GM12878 (cell line): ENCODE measurements around the gene EMP3. TPM values are rescaled to one million over a fixed set of nuclear protein-coding genes. Genes with fewer than 3 reads are reported as not detected.

Experiments used
- ATAC-seq: fragments of 200-7000 bp; cut with Tn5 transposase; 3 replicates; pipeline ENCODE4 v1.9.1; 2020; ENCODE audit warnings: mild to moderate bottlenecking, moderate library complexity
- BruUV-seq: library from RNA; stranded (reverse); fragments of 400-500 nt; replicated peaks from 2 replicates; lab custom pipeline; 2021; lab: Mats Ljungman, UMichigan
- CTCF ChIA-PET: fragments of 300-600 bp; sonication (Branson Sonifier 250); formaldehyde crosslinking; extraction: SDS; loops from one replicate; lab custom pipeline; 2021; ENCODE audit warnings: inconsistent platforms; lab: Yijun Ruan, JAX
- POLR2A ChIA-PET: fragments of 350-600 bp; formaldehyde crosslinking; extraction: SDS; loops from one replicate; lab custom pipeline; 2021; ENCODE audit warnings: inconsistent platforms; lab: Charles Lee
- RAD21 ChIA-PET: fragments of 300-600 bp; sonication (Branson Sonifier 250); formaldehyde crosslinking; loops from one replicate; lab custom pipeline; 2023; ENCODE audit warnings: antibody characterized with exemption; ENCODE audit not compliant: unreplicated experiment; lab: Charles Lee
- SMC1A ChIA-PET: fragments of 300-600 bp; sonication (Branson Sonifier 250); formaldehyde crosslinking; loops from one replicate; lab custom pipeline; 2023; ENCODE audit not compliant: unreplicated experiment, uncharacterized antibody; lab: Charles Lee
- DNase-seq: peaks from one replicate; pipeline ENCODE4 v3.0.0-alpha.2; 2011; ENCODE audit warnings: low read depth, low spot score
- FAIRE-seq: peaks from 3 replicates; lab custom pipeline; 2011; peaks lifted over from hg19 to GRCh38; lab: Jason Lieb, UNC
- H2AFZ ChIP-seq: 2 replicates; pipeline ENCODE4 v1.6.0; 2011; ENCODE audit warnings: low read depth, low read length, control low read depth; ENCODE audit not compliant: control insufficient read depth
- H3K27ac ChIP-seq: 2 replicates; pipeline ENCODE4 v1.5.1; 2011; ENCODE audit warnings: control low read depth; ENCODE audit not compliant: control insufficient read depth, insufficient read depth
- H3K27me3 ChIP-seq, 2 experiments: replicated peaks in 1 of 2; 2 replicates each; pipeline versions ENCODE4 v1.6.0 to v1.6.1; 2011; ENCODE audit warnings: low read length in 1 of 2; ENCODE audit not compliant: control insufficient read depth in 2 of 2, insufficient read depth in 2 of 2
- H3K36me3 ChIP-seq, 2 experiments: 2 replicates each; pipeline ENCODE4 v1.5.1; 2011; ENCODE audit warnings: low read length in 1 of 2; ENCODE audit not compliant: control insufficient read depth in 2 of 2, insufficient read depth in 2 of 2
- H3K4me1 ChIP-seq: 2 replicates; pipeline ENCODE4 v1.6.1; 2011; ENCODE audit warnings: mild to moderate bottlenecking, low read length, moderate library complexity, mixed read lengths; ENCODE audit not compliant: control insufficient read depth, insufficient read depth
- H3K4me2 ChIP-seq: 2 replicates; pipeline ENCODE4 v1.6.0; 2011; ENCODE audit warnings: control low read depth; ENCODE audit not compliant: control insufficient read depth, insufficient read depth
- H3K4me3 ChIP-seq: fragments of 200-600 bp; sonication (generic); 2 replicates; pipeline ENCODE4 v1.5.1; 2016
- H3K79me2 ChIP-seq: 2 replicates; pipeline ENCODE4 v1.6.0; 2011; ENCODE audit warnings: low read length; ENCODE audit not compliant: control insufficient read depth, insufficient read depth
- H3K9ac ChIP-seq: 2 replicates; pipeline ENCODE4 v1.8.0; 2011; ENCODE audit warnings: low read length, control low read depth, mixed read lengths; ENCODE audit not compliant: control insufficient read depth, insufficient read depth
- H3K9me3 ChIP-seq: replicated peaks from 3 replicates; pipeline ENCODE4 v1.5.1; 2011; ENCODE audit warnings: mild to moderate bottlenecking, low read length; ENCODE audit not compliant: control insufficient read depth, insufficient read depth
- H4K20me1 ChIP-seq: 2 replicates; pipeline ENCODE4 v1.6.0; 2011; ENCODE audit not compliant: control insufficient read depth, insufficient read depth
- ASH2L ChIP-seq: fragments of 300-600, 200-600 bp; sonication (generic); IDR thresholded peaks from 2 replicates; pipeline ENCODE4 v1.6.1; 2017; ENCODE audit warnings: low read depth, mild to moderate bottlenecking, borderline replicate concordance
- BHLHE40 ChIP-seq, 2 experiments: fragments of 450-650 bp in 1 of 2; IDR thresholded peaks; 2 replicates each; pipeline ENCODE4 v1.6.1; 2011 to 2017; ENCODE audit warnings: low read depth in 2 of 2, borderline replicate concordance in 1 of 2, improper control_type of control experiment in 1 of 2, low read length in 1 of 2, mild to moderate bottlenecking in 1 of 2
- DPF2 ChIP-seq: fragments of 450-650 bp; IDR thresholded peaks from 2 replicates; pipeline ENCODE4 v1.6.1; 2017; ENCODE audit warnings: mild to moderate bottlenecking
- FOS ChIP-seq: IDR thresholded peaks from 3 replicates; pipeline ENCODE4 v1.6.1; 2011; ENCODE audit warnings: borderline replicate concordance; ENCODE audit not compliant: insufficient read length; ENCODE audit errors: extremely low read depth
- FOXK2 ChIP-seq: fragments of 450-650 bp; IDR thresholded peaks from 2 replicates; pipeline ENCODE4 v1.6.1; 2017; ENCODE audit warnings: mild to moderate bottlenecking, moderate library complexity
- HDAC2 ChIP-seq: fragments of 200-600 bp; sonication (generic); IDR thresholded peaks from 2 replicates; pipeline ENCODE4 v1.6.1; 2017
- IRF4 ChIP-seq: IDR thresholded peaks from 2 replicates; pipeline ENCODE4 v1.6.1; 2011; ENCODE audit warnings: low read depth, low read length
- KAT2A ChIP-seq: conservative IDR thresholded peaks from 2 replicates; pipeline ENCODE4 v1.6.1; 2011; ENCODE audit warnings: low read depth, low read length; ENCODE audit not compliant: control insufficient read depth
- KLF5 ChIP-seq: fragments of 450-650 bp; IDR thresholded peaks from 2 replicates; pipeline ENCODE4 v1.6.1; 2014; ENCODE audit warnings: mild to moderate bottlenecking; ENCODE audit not compliant: partially characterized antibody
- MTA3 ChIP-seq: IDR thresholded peaks from 2 replicates; pipeline ENCODE4 v1.6.1; 2012; ENCODE audit warnings: low read length, inconsistent platforms, borderline replicate concordance
- PAX5 ChIP-seq: IDR thresholded peaks from 2 replicates; pipeline ENCODE4 v1.6.1; 2011; ENCODE audit warnings: low read depth, low read length, borderline replicate concordance
- TBL1XR1 ChIP-seq: IDR thresholded peaks from 2 replicates; pipeline ENCODE4 v1.6.1; 2012; ENCODE audit warnings: low read depth, low read length, improper control_type of control experiment
- TCF3 ChIP-seq: IDR thresholded peaks from 2 replicates; pipeline ENCODE4 v1.6.1; 2012; ENCODE audit warnings: low read depth, mild to moderate bottlenecking, low read length, borderline replicate concordance; ENCODE audit not compliant: insufficient read depth
- ZNF207 ChIP-seq: fragments of 450-650 bp; IDR thresholded peaks from 2 replicates; pipeline ENCODE4 v1.6.1; 2014; ENCODE audit warnings: antibody characterized with exemption, mild to moderate bottlenecking, borderline replicate concordance
- ZSCAN29 ChIP-seq: fragments of 450-650 bp; IDR thresholded peaks from 2 replicates; pipeline ENCODE4 v1.6.1; 2017; ENCODE audit warnings: mild to moderate bottlenecking, moderate library complexity
- WGBS: methylation state at CpG from one replicate; pipeline ENCODE4 v1.1.6; 2016; ENCODE audit warnings: low lambda C conversion rate; ENCODE audit not compliant: insufficient replicate concordance, insufficient coverage; ENCODE audit errors: missing lambda C conversion rate; 5-methylcytosine and 5-hydroxymethylcytosine counted together
- in situ Hi-C: fragments of 300-500 bp; cut with MboI; formaldehyde crosslinking; loops from 9 replicates; pipeline ENCODE4 v1.14.3; 2018; ENCODE audit warnings: mixed read lengths
- intact Hi-C: fragments of 100-400 bp; cut with micrococcal nuclease; formaldehyde crosslinking; loops from one replicate; pipeline ENCODE4 v1.14.2; 2022; ENCODE audit not compliant: unreplicated experiment
- polyA plus RNA-seq, 11 experiments: library from polyadenylated mRNA; depleted of rRNA in 4 of 11; unstranded in 6 of 11; stranded (reverse) in 5 of 11; fragments of >200 nt; fragmentation: Nextera tagmentation in 4 of 11; fragmentation: Illumina TruSeq in 1 of 11; extraction: Ambion mirVana in 4 of 11; extraction: Trizol in 1 of 11; gene quantifications; 1 replicate in 1 of 11; 2 replicates in 10 of 11; pipeline versions ENCODE4 v1.2.1 to v1.2.3, GENCODE V29; 2011 to 2016; ENCODE audit warnings: inconsistent platforms in 2 of 11, missing spikeins in 2 of 11, low read depth in 1 of 11
- total RNA-seq, 4 experiments: library from RNA; depleted of rRNA in 3 of 4; stranded (reverse); fragments of >200 nt in 3 of 4; fragmentation: Illumina TruSeq in 1 of 4; extraction: Trizol in 1 of 4; gene quantifications; 2 replicates each; pipeline versions ENCODE4 v1.2.1 to v1.2.3, GENCODE V29; 2013 to 2021
- TF ChIP-seq, protein P1 (sequence below): fragments of 450-650 bp; IDR thresholded peaks from 2 replicates; pipeline ENCODE4 v1.6.1; 2018; ENCODE audit warnings: mild to moderate bottlenecking, low read depth, moderate library complexity; ENCODE audit not compliant: partially characterized antibody
- TF ChIP-seq, protein P2 (sequence below): IDR thresholded peaks from 2 replicates; pipeline ENCODE4 v1.6.1; 2012; ENCODE audit warnings: low read depth, low read length, improper control_type of control experiment
- TF ChIP-seq, protein P3 (sequence below): fragments of 450-650 bp; IDR thresholded peaks from 2 replicates; pipeline ENCODE4 v1.6.1; 2018; ENCODE audit warnings: borderline replicate concordance, mild to moderate bottlenecking; ENCODE audit not compliant: partially characterized antibody

The EMP3 gene
- total and polyA plus RNA-seq, 10 of the 15 experiments (the other 5 are each of a cell fraction or from before 2014, with no cell fraction given), result 53.2 to 224 (median 134) TPM

DNA sequence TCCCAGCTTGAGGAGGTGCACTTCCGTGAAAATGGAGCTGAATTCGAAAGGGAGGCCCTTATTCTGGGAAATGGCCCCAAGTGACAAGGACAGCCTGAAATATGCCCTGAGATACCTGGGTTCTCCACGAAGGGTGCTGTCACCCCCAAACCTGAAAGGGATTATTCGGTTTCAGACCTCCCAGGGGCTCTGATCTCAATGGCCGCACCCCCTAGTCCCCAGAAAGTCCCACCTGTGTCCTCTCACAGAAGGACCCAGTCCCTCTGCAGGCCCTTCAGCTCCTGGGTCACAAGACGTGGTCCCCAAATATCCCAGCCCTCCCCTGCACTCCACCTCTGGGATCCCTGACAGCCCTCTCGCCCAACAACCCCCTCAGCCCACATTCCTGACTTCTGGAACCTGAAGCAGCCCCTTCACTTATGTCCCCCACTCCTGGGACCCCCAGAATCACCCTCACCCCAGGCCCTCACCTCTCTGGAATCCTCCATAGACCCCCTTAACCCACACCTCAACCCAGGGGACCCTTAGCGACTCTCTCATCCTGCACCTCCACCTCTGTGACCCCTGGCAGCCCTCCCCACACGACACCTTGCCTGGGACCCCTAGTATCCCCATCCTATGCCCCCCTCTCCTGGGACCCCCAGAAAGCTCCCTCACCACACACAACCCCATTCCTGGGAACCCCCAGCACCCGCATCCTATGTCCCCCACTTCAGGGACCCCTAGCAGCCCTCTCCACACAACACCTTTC lies 39.4 kb downstream of the EMP3 start (continued):
- TF ChIP-seq BHLHE40 (IDR thresholded peaks at IDR 0.05; ENCODE audit: borderline replicate concordance in 1 of 2, low read depth in 2 of 2, low read length in 1 of 2), result no peak
- TF ChIP-seq DPF2, result 0 out of 2 replicates have a peak, but pooled peaks have one; percentile 30
- TF ChIP-seq KAT2A, result no peak

DNA sequence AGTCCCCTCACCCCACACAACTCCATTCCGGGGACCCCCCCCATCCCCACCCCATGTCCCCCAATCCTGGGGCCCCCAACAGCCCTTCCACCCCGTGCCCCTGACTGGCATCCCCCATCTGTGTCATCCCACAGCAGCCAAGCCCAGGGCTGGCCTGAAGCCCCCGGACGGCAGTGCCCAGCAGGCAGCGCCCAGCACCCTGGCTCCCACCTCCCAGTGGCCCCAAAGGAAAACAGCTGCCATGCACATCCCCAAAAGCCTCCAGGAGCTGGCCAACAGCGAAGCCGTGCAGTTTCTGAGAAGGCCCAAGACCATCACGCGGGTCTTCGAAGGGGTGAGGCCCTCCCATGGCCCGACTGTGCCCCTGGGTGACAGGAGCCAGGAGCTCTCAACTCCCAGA lies 40.2 kb downstream of the EMP3 start:
- intact Hi-C loops (no loop called here), in situ Hi-C loops (no loop called here)
- Histone ChIP-seq H3K79me2 (peaks cover 3% of the 10 kb centered on the region), H3K4me3 (no peak overlapping the region), H3K4me2 (no peak overlapping the region), H3K27me3 (no peaks in the 10 kb centered on the region), H3K9me3 (no peaks in the 10 kb centered on the region), H3K9ac (no peak overlapping the region), H3K27ac (no peak overlapping the region), H3K4me1 (peaks cover 9% of the 10 kb centered on the region; the same call in 1 of the 2 replicates), H4K20me1 (no peaks in the 10 kb centered on the region), H2AFZ (no peak overlapping the region), H3K36me3 (no peaks in the 10 kb centered on the region)
- ATAC-seq (no peak), FAIRE-seq (no peak), DNase-seq (no peak)
- CTCF ChIA-PET, result interaction anchor here (1.3 to 3.1 kb wide), 2 partner anchors 26 to 31 kb away, joined by 4 to 36 read pairs; partner anchors contain the start of gene KDELR1
- RAD21 ChIA-PET, result no interaction called here
- no TSS peak for BruUV-seq
- POLR2A ChIA-PET, result interaction anchor here (0.6 kb wide), 1 partner anchor 125 kb away, joined by 3 read pairs; no protein-coding TSS in a partner anchor
- 84% methylated on average over 9 of the region's 11 CpGs for WGBS
- SMC1A ChIA-PET, result no interaction called here
- TF ChIP-seq TBL1XR1 (no peak), FOXK2 (no peak), ZNF207 (no peak), IRF4 (no peak), MTA3 (no peak), FOS (no peak), PAX5 (no peak), TCF3 (no peak), ASH2L (no peak), ZSCAN29 (no peak), HDAC2 (no peak), KLF5 (no peak)
- TF ChIP-seq, protein P1, sequence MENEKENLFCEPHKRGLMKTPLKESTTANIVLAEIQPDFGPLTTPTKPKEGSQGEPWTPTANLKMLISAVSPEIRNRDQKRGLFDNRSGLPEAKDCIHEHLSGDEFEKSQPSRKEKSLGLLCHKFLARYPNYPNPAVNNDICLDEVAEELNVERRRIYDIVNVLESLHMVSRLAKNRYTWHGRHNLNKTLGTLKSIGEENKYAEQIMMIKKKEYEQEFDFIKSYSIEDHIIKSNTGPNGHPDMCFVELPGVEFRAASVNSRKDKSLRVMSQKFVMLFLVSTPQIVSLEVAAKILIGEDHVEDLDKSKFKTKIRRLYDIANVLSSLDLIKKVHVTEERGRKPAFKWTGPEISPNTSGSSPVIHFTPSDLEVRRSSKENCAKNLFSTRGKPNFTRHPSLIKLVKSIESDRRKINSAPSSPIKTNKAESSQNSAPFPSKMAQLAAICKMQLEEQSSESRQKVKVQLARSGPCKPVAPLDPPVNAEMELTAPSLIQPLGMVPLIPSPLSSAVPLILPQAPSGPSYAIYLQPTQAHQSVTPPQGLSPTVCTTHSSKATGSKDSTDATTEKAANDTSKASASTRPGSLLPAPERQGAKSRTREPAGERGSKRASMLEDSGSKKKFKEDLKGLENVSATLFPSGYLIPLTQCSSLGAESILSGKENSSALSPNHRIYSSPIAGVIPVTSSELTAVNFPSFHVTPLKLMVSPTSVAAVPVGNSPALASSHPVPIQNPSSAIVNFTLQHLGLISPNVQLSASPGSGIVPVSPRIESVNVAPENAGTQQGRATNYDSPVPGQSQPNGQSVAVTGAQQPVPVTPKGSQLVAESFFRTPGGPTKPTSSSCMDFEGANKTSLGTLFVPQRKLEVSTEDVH, result no peak
- TF ChIP-seq, protein P2, sequence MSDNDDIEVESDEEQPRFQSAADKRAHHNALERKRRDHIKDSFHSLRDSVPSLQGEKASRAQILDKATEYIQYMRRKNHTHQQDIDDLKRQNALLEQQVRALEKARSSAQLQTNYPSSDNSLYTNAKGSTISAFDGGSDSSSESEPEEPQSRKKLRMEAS, result no peak
- TF ChIP-seq, protein P3, sequence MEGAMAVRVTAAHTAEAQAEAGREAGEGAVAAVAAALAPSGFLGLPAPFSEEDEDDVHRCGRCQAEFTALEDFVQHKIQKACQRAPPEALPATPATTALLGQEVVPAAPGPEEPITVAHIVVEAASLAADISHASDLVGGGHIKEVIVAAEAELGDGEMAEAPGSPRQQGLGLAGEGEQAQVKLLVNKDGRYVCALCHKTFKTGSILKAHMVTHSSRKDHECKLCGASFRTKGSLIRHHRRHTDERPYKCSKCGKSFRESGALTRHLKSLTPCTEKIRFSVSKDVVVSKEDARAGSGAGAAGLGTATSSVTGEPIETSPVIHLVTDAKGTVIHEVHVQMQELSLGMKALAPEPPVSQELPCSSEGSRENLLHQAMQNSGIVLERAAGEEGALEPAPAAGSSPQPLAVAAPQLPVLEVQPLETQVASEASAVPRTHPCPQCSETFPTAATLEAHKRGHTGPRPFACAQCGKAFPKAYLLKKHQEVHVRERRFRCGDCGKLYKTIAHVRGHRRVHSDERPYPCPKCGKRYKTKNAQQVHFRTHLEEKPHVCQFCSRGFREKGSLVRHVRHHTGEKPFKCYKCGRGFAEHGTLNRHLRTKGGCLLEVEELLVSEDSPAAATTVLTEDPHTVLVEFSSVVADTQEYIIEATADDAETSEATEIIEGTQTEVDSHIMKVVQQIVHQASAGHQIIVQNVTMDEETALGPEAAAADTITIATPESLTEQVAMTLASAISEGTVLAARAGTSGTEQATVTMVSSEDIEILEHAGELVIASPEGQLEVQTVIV, result no peak
